GM18861 (cell line): Measurements from ENCODE around the gene HOXD8.

Experiments used
- ATAC-seq: cut with Tn5 transposase; IDR thresholded peaks from one replicate; pipeline ENCODE4 v1.9.1; 2021; ENCODE audit not compliant: unreplicated experiment

The HOXD8 gene

GRCh38 chr2:176102309-176102866, 27.1 kb upstream of the HOXD8 start:
- ATAC-seq = no peak

GRCh38 chr2:176103194-176103593, 26.3 kb upstream of the HOXD8 start:
- no peak for ATAC-seq

GRCh38 chr2:176103742-176104315, 25.7 kb upstream of the HOXD8 start:
- no peak for ATAC-seq

- ATAC-seq = no peak
Observed at GRCh38 chr2:176104316-176105077, 25.0 kb upstream of the HOXD8 start.

- no peak for ATAC-seq
Observed at GRCh38 chr2:176105078-176105729, 24.3 kb upstream of the HOXD8 start.

DNA sequence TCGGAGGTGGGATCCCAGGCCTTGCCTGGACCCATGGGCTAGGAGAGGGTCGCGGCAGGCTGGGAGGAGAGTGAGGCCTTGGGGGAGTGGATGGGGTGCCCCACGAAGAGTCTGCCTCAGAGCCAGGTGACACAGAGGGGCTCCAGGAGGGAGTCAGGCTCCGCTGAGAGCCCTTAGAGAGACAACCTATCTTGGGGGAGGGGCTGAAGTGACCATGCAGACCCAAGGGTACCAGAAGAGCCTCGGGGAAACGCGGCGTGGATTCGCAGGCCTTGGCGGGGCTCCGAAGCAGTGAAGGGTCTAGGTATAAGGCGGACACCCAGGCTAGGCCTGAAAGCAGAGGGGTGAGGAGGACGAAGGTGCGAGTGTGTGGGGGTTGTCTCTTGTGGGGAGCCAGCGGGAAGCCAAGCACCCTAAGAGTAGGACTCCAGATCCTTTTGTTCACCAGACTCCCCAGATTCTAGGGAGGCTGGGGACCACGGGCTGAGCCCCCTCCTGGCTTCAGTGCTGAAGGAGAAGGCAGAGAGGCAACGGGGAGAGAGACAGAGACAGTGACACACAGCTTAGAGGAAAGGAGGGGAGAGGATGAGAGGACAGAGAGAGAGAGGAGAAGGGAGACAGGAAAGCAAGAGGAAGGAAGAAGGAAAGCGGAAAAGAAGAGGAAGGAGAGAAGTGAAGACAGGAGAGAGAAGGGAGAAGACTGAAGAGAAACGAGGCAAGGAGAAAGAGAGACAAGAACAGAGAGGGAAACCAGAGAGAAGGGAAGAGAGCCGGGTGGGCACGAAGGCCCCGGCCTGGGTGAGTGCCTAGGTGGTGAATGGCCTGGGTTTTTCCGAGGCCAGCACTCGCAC, 23.6 kb upstream of the HOXD8 start:
- no peak for ATAC-seq

DNA sequence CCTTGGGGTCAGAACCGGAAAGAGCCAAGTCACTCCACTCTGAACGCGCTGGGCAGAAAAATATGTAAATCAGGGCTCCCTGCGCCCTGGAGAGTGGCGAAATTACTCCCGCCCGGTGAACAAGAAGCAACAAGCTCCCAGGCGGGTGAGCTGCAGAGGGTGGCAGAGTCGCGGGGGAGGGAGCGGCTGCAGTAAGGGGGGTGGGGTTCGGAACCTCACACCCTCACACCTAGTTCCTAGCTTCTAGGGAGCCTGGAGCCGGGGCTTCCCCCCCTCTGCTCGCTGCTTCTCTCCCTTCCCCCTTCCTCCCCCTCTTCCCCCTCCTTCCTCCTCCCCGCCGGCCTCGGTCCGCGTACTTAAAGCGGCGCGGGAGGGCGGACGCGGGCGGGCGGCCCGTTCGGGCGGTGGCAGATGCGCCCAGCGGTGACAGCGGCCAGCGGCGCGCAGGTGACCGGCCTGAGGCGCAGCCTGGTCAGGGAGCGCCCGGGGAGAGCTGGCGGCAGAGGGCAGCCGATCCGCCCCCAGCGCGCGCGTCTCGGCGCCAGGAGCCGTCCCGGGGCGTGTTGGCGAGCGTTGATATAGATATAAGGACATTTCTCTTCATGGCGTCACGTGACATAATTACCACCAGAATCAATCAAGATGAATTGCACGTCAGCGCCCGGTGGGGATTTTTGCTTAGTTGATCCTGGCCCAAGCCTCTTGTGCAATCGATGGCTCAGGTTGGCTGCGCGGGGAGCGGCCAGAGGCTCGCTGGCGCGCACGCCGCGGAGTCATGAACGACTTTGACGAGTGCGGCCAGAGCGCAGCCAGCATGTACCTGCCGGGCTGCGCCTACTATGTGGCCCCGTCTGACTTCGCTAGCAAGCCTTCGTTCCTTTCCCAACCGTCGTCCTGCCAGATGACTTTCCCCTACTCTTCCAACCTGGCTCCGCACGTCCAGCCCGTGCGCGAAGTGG, 22.6 kb upstream of the HOXD8 start, which contains the start of gene HOXD11:
Gene HOXD11, plus strand, starts transcription at position 700 of the 959 bp plus-strand sequence. Its CDS starts 76 bp downstream, at position 776.
- no peak for ATAC-seq

- no peak for ATAC-seq
Observed at GRCh38 chr2:176107731-176108181, 21.7 kb upstream of the HOXD8 start.

GRCh38 chr2:176109192-176109901, 20.2 kb upstream of the HOXD8 start:
- ATAC-seq = no peak

GRCh38 chr2:176109946-176110345, 19.6 kb upstream of the HOXD8 start:
- ATAC-seq = no peak

GRCh38 chr2:176110415-176111308, 18.8 kb upstream of the HOXD8 start:
- ATAC-seq = no peak

GRCh38 chr2:176111309-176111663, 18.2 kb upstream of the HOXD8 start:
- no peak for ATAC-seq

DNA sequence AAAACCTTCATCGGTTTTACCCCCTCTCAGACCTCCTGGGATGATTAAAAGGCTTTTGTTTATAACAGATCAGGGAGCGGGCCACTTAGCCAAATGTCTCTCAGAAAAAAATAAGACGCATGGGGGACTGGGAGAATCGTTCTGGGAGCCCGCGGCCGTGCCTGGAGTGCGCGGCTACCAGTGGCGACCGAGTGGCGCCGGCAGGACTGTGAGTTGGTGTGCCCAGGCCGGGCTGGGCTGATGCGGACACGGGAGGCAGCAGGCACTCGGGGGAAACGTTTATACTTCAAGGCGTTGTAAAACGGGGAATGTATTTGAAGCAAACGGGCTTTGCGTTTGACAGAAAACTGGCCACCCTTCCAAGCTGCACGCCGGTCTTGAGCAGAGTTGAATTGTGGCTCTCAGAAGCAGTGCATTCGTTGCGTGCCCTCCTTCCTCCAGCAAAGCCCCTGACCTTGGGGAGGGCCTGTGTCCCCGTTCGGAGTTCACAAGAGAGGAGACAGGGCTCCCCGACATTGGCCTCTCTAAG, 17.6 kb upstream of the HOXD8 start:
- ATAC-seq = no peak

- ATAC-seq = no peak
Observed at GRCh38 chr2:176112375-176113302, 16.9 kb upstream of the HOXD8 start.

DNA sequence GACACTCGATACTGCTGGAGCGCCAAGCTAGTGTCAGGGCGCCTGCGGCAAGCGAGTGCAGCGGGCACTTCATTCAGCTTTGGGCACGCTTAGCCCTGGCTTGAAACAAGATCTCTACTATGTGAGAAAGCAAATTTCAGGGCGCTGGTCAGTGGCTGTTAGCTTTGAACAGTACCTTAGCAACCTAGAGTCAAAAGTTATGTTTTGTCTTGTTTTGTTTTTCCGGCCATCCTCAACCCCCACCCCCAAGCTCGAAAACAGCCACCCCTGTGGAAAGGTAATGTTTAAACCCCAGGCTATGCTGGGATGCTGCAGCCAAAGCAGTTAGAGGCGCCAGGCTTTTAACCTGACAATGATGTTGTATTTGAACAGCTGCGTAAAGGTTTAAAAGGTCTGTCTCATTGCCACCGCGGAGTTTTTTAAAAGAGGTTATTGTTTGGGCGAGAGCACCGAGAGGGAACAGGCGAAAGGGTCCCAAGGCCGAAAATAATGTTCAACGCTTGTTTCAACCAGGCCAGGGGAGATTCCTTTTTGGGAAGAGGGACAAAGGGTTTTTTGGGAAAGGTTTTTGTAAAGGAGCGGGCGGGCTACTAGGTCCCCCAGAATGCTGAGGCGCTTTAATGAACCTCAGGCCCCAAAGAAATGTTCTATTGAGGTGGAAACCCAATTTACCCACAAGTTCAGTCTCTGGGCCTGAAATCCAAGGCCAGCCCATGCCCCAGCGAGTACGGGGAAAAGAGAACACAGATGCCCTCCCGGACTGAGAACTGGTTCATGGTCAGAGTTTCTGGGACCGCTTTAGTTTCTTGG, 15.2 kb upstream of the HOXD8 start:
- ATAC-seq = no peak
